ENCODE measurements around the gene FMN2.

The FMN2 gene

DNA sequence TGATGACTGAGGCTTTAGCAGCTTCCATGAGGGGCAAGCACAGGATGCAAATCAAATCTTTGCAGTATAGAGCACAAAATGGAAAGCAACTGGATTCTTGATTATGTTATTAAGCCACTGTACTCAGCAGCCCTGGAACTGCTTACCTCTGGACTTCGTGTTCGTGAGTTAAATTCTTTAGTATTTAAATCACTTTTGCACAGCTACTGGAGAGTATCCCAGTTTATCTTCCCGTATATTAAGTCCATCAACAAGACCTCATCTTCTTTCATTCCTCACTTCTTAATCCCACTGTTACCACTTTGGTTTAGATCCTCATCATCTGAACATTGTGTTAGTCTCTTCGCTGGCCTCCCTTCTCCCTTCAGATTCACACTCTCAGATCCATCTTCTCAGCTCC is 411.4 kb downstream of the FMN2 start:
- DNase-seq: no peak

- no peak for DNase-seq
Measured at GRCh38 chr1:240503558-240503957, 411.9 kb downstream of the FMN2 start.

DNA sequence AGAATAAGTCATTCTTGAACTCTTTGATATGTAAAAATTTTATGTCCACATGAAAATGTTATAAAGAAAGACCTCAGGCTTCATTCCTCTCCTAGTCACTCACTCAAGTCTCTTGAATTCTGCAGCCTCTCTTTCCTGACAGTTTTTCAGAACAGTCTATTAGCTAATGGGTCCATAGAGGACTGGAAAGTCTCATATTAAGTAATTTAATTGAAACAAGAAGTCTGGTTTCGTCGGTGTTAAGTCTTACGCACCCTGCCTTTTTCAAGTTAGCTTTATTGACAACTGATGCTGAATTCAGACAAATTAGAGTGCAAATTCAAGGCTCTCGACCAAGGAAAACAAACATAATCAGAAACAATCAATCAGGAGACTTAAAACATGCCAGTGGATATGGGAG is 414.5 kb downstream of the FMN2 start:
- no peak for DNase-seq

GRCh38 chr1:240508201-240508600 is 416.5 kb downstream of the FMN2 start:
- no peak for DNase-seq

DNA sequence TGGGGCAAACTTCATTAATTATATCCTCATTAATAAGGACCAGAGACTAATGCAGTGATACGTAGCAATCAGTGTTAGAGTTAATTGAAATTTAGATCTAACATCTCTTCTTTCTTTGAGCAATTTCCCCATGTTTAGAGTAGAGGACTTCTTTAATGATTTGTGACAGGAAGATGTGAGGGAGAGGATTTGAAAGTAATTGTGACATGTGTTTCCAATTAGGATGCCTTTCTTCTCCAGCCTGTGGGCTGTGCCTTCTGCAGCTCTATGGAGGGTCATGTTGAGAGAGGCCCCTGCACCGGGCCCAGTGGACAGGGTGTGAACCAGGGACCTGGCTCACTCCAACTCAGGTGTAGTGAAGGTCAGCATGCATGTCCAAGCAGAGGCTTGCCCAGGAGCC is 417.3 kb downstream of the FMN2 start:
- no peak for DNase-seq

- no peak for DNase-seq
Measured at GRCh38 chr1:240511789-240512188, 420.1 kb downstream of the FMN2 start.

GRCh38 chr1:240515505-240515904 is 423.8 kb downstream of the FMN2 start:
- no peak for DNase-seq

DNA sequence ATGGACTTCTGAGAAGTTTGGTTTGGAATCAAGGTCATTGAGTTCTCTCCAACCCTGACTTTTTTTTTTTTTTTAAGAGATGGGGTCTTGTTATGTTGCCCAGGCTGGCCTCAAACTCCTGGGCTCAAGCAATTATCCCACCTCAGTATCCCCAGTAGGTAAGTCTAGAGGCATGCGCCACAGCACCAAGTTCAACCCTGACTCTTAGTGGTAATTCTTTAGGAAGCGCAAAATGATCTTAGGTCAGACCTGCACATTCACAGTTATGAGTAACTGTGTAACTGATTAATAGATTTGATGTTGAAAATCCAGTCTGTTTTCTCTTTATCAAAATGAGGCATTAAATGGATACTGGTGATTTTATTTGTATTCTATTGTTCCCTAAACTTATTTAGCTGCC is 424.4 kb downstream of the FMN2 start:
- DNase-seq: no peak

GRCh38 chr1:240517891-240518290 is 426.2 kb downstream of the FMN2 start:
- no peak for DNase-seq

DNA sequence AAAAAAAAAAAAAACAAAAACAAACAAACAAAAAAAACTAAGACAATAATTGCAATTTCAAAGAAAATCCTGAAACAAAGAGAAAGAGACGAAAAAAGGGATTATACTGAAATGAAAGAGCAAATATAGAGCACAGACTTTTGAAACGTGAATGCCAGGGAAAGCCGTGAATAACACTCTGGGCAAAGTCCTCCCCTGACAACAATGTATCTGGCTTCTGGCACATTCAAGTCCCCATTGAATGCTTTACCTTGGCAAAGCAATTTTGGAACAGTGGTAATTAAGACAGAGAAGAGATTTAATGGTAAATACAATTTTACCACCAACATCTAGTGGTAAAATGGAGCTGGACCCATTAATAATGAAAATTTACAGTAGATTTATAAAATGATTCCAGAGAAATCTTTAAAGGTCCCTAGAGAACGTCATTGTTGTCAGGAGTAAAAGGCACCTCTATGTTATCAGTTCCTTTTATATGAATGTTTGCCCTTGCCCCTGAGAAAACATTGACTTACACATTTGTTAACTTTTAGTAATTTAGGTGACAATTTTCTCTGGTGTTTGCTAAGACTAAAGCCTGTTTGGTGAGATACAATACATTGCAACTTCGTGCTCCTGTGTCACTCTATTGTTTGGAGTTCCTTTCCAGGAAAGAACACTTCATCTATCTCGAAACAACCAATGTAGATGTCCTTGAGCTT is 430.6 kb downstream of the FMN2 start:
- DNase-seq: no peak

- no peak for DNase-seq
Measured at GRCh38 chr1:240524356-240525069, 432.8 kb downstream of the FMN2 start.
